Mesodermal cell (in vitro differentiated cells): ENCODE results near the gene YPEL5.
"Not testable (repeated sequence)": the region's sequence is repeated elsewhere in the genome, so short reads cannot be mapped to it uniquely, and the experiment has no call there.

ENCODE experiments used
- H3K27ac ChIP-seq: 2 replicates; pipeline ENCODE4 v1.7.0; 2013; ENCODE audit warnings: mild to moderate bottlenecking, low read depth, low read length, moderate library complexity; ENCODE audit not compliant: severe bottlenecking
- H3K36me3 ChIP-seq: 2 replicates; pipeline ENCODE4 v1.7.1; 2013; ENCODE audit warnings: mild to moderate bottlenecking, low read length, moderate library complexity; ENCODE audit not compliant: control insufficient read depth, insufficient read depth
- H3K4me1 ChIP-seq: one replicate; pipeline ENCODE4 v1.7.1; 2013; ENCODE audit warnings: mild to moderate bottlenecking, low read length; ENCODE audit not compliant: insufficient read depth, control insufficient read depth, poor library complexity, severe bottlenecking
- H3K4me3 ChIP-seq: 2 replicates; pipeline ENCODE4 v1.7.0; 2013; ENCODE audit warnings: low read length, control low read depth, mild to moderate bottlenecking; ENCODE audit not compliant: insufficient read depth, poor library complexity, severe bottlenecking; ENCODE audit errors: extremely low read depth
- H3K9me3 ChIP-seq: 2 replicates; pipeline ENCODE4 v1.7.1; 2013; ENCODE audit warnings: mild to moderate bottlenecking, low read length, moderate library complexity; ENCODE audit not compliant: control insufficient read depth
- WGBS, 2 experiments: methylation state at CpG; one replicate each; pipeline ENCODE4 v1.1.5; 2013; ENCODE audit warnings: missing lambda C conversion rate in 2 of 2; ENCODE audit not compliant: insufficient coverage in 2 of 2; 5-methylcytosine and 5-hydroxymethylcytosine counted together

YPEL5 gene

DNA sequence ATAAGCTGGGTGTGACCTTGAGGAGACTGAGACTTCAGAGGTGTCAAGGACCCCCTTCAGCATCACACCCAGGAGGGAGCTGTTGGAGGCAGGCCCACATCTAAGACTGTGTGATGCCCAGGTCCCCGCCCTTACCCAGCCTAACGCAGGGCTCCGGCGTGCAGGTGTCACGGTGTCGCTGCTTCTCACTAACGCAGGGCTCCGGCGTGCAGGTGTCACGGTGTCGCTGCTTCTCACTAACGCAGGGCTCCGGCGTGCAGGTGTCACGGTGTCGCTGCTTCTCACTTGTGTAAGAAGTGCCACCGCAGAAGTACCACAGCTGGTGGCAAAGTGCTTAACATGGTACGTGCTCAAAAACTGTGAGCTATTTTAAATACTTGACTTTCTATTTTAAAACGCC, 35.6 kb upstream of the YPEL5 start:
- H3K36me3 ChIP-seq, H3K27ac ChIP-seq, H3K4me1 ChIP-seq, H3K9me3 ChIP-seq, H3K4me3 ChIP-seq: not testable (repeated sequence)
- 90 to 96% methylated on average over 18 of the region's 19 CpGs for WGBS, 2 experiments

DNA sequence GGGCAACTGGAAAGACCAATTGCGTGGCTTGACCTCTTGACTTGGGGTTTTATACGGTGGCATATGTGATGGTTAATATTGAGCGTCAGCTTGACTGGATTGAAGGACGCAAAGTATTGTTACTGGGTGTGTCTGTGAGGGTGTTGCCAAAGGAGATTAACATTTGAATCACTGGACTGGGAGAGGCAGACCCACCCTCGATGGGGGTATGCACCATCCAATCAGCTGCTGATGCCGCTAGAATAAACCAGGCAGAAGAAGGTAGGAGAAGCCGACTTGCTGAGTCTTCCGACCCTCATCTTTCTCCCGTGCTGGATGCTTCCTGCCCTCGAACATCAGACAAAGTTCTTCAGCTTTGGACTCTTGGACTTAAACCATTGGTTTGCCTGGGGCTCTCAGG, 34.2 kb upstream of the YPEL5 start:
- no peaks in the 10 kb centered on the region for H3K36me3 ChIP-seq
- H3K4me1 ChIP-seq = no peaks in the 10 kb centered on the region
- 81 to 92% methylated on average over 8 to 10 of the region's 10 CpGs for WGBS, 2 experiments
- H3K9me3 ChIP-seq = no peaks in the 10 kb centered on the region
- H3K27ac ChIP-seq = no peak overlapping the region
- H3K4me3 ChIP-seq = no peak overlapping the region

GRCh38 chr2:30113617-30114293, 33.1 kb upstream of the YPEL5 start:
- Histone ChIP-seq H3K9me3 (no peaks in the 10 kb centered on the region), H3K27ac (no peak overlapping the region), H3K4me3 (no peak overlapping the region), H3K36me3 (no peaks in the 10 kb centered on the region), H3K4me1 (no peaks in the 10 kb centered on the region)
- WGBS, 2 experiments = 80 to 83% methylated on average over 2 to 3 of the region's 5 CpGs

GRCh38 chr2:30115141-30115980, 31.4 kb upstream of the YPEL5 start:
- Histone ChIP-seq H3K9me3 (no peaks in the 10 kb centered on the region), H3K36me3 (no peaks in the 10 kb centered on the region), H3K27ac (no peak overlapping the region), H3K4me3 (no peak overlapping the region), H3K4me1 (no peaks in the 10 kb centered on the region)
- 16 to 39% methylated on average over 16 to 17 of the region's 19 CpGs for WGBS, 2 experiments

DNA sequence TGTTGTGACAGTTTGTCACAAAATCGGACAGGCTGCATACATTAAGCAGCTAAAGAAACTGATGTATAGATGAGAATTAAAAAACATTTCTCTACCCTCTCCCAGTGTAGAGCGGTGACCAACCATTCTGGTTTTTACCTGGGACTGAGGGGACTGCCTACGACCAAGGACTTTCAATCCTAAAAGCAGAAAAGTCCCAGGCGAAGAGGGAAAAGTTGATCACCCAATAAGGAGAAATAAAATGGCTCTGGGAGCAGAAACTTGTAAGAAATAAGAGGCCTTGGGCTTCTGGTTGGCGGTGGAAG, 30.9 kb upstream of the YPEL5 start:
- H3K9me3 ChIP-seq = no peaks in the 10 kb centered on the region
- 97 to 100% methylated on average over 2 to 4 of the region's 5 CpGs for WGBS, 2 experiments
- no peak overlapping the region for H3K27ac ChIP-seq
- H3K4me1 ChIP-seq = no peaks in the 10 kb centered on the region
- no peak overlapping the region for H3K4me3 ChIP-seq
- H3K36me3 ChIP-seq = no peaks in the 10 kb centered on the region

DNA sequence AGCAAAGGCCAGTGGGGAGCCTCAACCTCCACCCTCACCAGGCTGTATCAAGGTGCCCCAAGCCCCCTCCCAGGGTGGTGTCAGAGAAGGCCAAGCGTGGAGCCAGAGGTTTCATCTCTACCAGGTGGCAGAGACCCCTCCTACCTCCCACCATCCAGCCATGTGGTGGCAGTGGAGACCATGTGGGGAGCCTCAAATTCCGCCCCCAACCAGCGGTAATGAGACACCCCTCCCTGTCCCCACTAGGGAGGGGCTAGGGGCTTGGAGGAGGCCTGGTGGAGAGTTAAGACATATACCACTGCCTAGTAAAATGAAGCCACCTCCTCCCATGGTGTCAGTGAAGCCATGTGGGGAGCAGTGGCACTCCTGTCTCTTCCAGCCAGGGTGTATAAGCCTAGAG, 24.4 kb upstream of the YPEL5 start:
- Histone ChIP-seq H3K27ac (no peak overlapping the region), H3K36me3 (no peaks in the 10 kb centered on the region), H3K4me1 (no peaks in the 10 kb centered on the region), H3K9me3 (no peaks in the 10 kb centered on the region), H3K4me3 (no peak overlapping the region)
- no CpG with 5 or more reads among the region's 3 CpGs for WGBS, 2 experiments

DNA sequence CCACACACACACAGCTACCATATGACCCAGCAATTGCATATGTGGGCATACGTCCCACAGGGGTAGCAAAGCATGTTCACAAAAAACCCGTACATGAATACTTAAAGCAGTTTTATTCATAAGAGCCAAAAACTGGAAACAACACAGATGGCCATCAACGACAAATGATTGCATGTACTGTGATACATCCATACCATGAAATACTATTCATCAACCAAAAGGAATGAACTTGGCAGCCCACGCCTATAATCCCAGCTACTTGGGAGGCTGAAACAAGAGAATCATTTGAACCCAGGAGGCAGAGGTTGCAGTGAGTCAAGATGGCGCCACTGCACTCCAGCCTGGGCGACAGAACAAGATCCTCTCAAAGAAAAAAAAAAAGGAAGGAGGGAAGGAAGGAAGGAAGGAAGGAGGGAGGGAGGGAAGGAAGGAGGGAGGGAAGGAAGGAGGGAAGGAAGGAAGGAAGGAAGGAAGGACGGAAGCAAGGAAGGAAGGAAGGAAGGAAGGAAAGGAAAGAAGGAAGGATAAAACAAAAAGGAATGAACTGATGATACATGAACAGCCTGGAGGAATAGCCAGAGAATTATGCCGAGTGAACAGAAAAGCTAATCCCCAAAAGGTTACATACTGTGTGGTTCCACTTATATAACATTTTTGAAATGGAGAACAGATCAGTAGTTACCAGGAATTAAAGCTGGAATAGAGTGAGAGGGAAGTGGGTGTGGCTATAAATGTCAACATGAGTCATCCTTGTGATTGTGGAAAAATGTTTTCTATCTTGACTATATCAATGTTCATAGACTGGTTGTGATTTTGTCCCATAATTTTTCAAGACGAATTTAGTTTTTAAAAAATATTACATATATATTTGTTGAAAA, 19.6 kb upstream of the YPEL5 start:
- Histone ChIP-seq H3K4me1 (no peaks in the 10 kb centered on the region), H3K27ac (no peak overlapping the region), H3K36me3 (no peaks in the 10 kb centered on the region), H3K4me3 (no peak overlapping the region), H3K9me3 (no peaks in the 10 kb centered on the region)
- WGBS, 2 experiments = 86 to 96% methylated on average over 3 to 6 of the region's 9 CpGs

DNA sequence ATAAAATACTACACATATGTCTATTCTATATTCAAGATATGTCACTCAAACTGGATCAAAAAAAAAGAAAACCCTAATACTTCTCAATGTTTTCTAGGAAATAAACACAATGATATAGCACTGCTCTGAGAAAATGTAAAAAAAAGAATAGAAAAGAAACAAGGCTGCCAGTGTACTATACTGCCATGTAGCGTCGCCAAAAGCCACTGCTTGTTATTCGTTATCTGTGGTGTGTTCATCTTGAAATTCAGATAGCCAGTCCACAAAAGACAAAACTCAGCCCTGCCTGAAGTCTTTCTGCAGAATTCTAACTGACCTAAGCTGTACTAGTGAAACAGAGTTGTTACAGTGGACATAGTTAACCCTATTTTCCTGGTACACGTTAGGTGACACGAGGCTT, 12.2 kb upstream of the YPEL5 start:
- no peaks in the 10 kb centered on the region for H3K9me3 ChIP-seq
- H3K36me3 ChIP-seq = no peaks in the 10 kb centered on the region
- H3K4me1 ChIP-seq = no peaks in the 10 kb centered on the region
- no peak overlapping the region for H3K4me3 ChIP-seq
- 100% methylated on average over 4 of the region's 5 CpGs; no CpG with 5 or more reads in 1 of the 2 experiments for WGBS, 2 experiments
- no peak overlapping the region for H3K27ac ChIP-seq

DNA sequence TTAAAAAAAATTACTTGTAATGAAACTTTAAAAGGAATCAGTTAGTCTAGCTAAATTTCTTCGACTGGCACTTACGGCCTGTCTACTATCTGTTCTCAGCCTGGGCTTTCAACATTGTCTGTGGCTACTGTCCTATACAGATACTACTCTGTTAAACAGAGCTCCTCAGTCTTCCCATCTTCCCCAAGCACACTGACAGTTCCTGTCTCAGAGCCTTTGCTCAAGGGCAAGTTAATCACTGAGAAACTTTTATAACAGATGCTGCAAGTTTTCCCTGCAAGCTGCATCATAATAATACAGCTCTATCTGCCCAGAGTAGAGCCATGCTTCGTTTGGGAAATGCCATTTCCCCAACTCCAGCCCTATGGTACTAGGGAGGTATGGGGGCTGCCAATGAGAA, 11.3 kb upstream of the YPEL5 start:
- H3K9me3 ChIP-seq = no peaks in the 10 kb centered on the region
- no peak overlapping the region for H3K4me3 ChIP-seq
- H3K4me1 ChIP-seq = no peaks in the 10 kb centered on the region
- H3K27ac ChIP-seq = no peak overlapping the region
- 67 to 96% methylated on average over 1 to 2 of the region's 3 CpGs for WGBS, 2 experiments
- H3K36me3 ChIP-seq = no peaks in the 10 kb centered on the region

GRCh38 chr2:30136764-30137444, 9.9 kb upstream of the YPEL5 start:
- Histone ChIP-seq H3K4me1 (no peaks in the 10 kb centered on the region), H3K36me3 (no peaks in the 10 kb centered on the region), H3K9me3 (no peaks in the 10 kb centered on the region), H3K4me3 (no peak overlapping the region), H3K27ac (no peak overlapping the region)
- 84 to 93% methylated on average over 5 to 7 of the region's 10 CpGs for WGBS, 2 experiments
